WTC11 (cell line): ENCODE data around the gene ADM5. TPM values are rescaled to one million over a fixed set of nuclear protein-coding genes. Genes with fewer than 3 reads are reported as not detected.

ENCODE experiments used
- ATAC-seq: fragments of 200-7000 bp; cut with Tn5 transposase; 2 replicates; pipeline ENCODE4 v1.10.0; 2021; ENCODE audit warnings: mild to moderate bottlenecking, moderate library complexity
- CTCF ChIA-PET: fragments of 300-600 bp; sonication (Branson Sonifier 250); formaldehyde crosslinking; loops from one replicate; lab custom pipeline; 2021; ENCODE audit warnings: antibody characterized with exemption; lab: Charles Lee
- POLR2A ChIA-PET: fragments of 350-600 bp; sonication (Branson Sonifier 250); formaldehyde crosslinking; loops from one replicate; lab custom pipeline; 2021; ENCODE audit warnings: antibody characterized with exemption; lab: Charles Lee
- DNase-seq: peaks from one replicate; pipeline ENCODE4 v3.0.0; 2021; ENCODE audit warnings: low spot score
- H3K27ac Mint-ChIP-seq: 2 replicates; pipeline ENCODE4 v1.8.0; 2021; ENCODE audit warnings: mixed read lengths
- H3K27me3 Mint-ChIP-seq: 2 replicates; pipeline ENCODE4 v1.8.0; 2021; ENCODE audit warnings: low read depth, mild to moderate bottlenecking, moderate library complexity, mixed read lengths
- H3K36me3 Mint-ChIP-seq: 2 replicates; pipeline ENCODE4 v1.8.0; 2021; ENCODE audit warnings: mixed read lengths
- H3K4me1 Mint-ChIP-seq: 2 replicates; pipeline ENCODE4 v1.8.0; 2022; ENCODE audit warnings: mixed read lengths
- H3K4me3 Mint-ChIP-seq: 2 replicates; pipeline ENCODE4 v1.8.0; 2021; ENCODE audit warnings: mild to moderate bottlenecking, moderate library complexity, mixed read lengths
- H3K9me3 Mint-ChIP-seq: 2 replicates; pipeline ENCODE4 v1.8.0; 2021; ENCODE audit warnings: mixed read lengths
- ARID4B ChIP-seq: sonication (generic); formaldehyde crosslinking; IDR thresholded peaks from 2 replicates; pipeline ENCODE4 v1.8.0; 2023; ENCODE audit warnings: missing genetic modification reagents, mild to moderate bottlenecking, borderline replicate concordance
- GRHL2 ChIP-seq: fragments of 250-450 bp; sonication (Bioruptor Pico); IDR thresholded peaks from 2 replicates; pipeline ENCODE4 v1.8.0; 2022; ENCODE audit warnings: mild to moderate bottlenecking, moderate library complexity; ENCODE audit not compliant: insufficient replicate concordance, severe bottlenecking
- GTF2I ChIP-seq: fragments of 250-450 bp; sonication (Bioruptor Pico); conservative IDR thresholded peaks from 2 replicates; pipeline ENCODE4 v1.4.0; 2021; ENCODE audit warnings: mild to moderate bottlenecking
- JUN ChIP-seq: sonication (generic); formaldehyde crosslinking; IDR thresholded peaks from 2 replicates; pipeline ENCODE4 v1.8.0; 2023; ENCODE audit warnings: mild to moderate bottlenecking, missing genetic modification reagents
- NFE2L1 ChIP-seq: sonication (generic); formaldehyde crosslinking; IDR thresholded peaks from 2 replicates; pipeline ENCODE4 v1.8.1; 2023; ENCODE audit warnings: missing genetic modification reagents
- NFYB ChIP-seq: sonication (generic); formaldehyde crosslinking; conservative IDR thresholded peaks from 2 replicates; pipeline ENCODE4 v1.8.0; 2022; ENCODE audit warnings: low read depth, missing genetic modification reagents
- PRRX2 ChIP-seq: fragments of 250-450 bp; sonication (Bioruptor Pico); IDR thresholded peaks from 2 replicates; pipeline ENCODE4 v1.8.0; 2021; ENCODE audit warnings: mild to moderate bottlenecking
- RELA ChIP-seq: sonication (generic); formaldehyde crosslinking; IDR thresholded peaks from 2 replicates; pipeline ENCODE4 v1.8.1; 2022; ENCODE audit warnings: missing genetic modification reagents, mild to moderate bottlenecking, borderline replicate concordance
- ZBTB21 ChIP-seq: sonication (generic); formaldehyde crosslinking; IDR thresholded peaks from 2 replicates; pipeline ENCODE4 v1.8.1; 2023; ENCODE audit warnings: mild to moderate bottlenecking, missing genetic modification reagents, borderline replicate concordance
- ZNF263 ChIP-seq: sonication (generic); formaldehyde crosslinking; IDR thresholded peaks from 2 replicates; pipeline ENCODE4 v1.8.1; 2022; ENCODE audit warnings: low read depth, mild to moderate bottlenecking, moderate library complexity, missing genetic modification reagents
- total RNA-seq: library from RNA; stranded (reverse); gene quantifications from 3 replicates; pipeline ENCODE4 v1.2.3, GENCODE V29; 2021
- TF ChIP-seq, protein P1 (sequence below): sonication (generic); formaldehyde crosslinking; IDR thresholded peaks from 2 replicates; pipeline ENCODE4 v1.8.0; 2023; ENCODE audit warnings: mild to moderate bottlenecking, missing genetic modification reagents
- TF ChIP-seq, protein P2 (sequence below): sonication (generic); formaldehyde crosslinking; IDR thresholded peaks from 2 replicates; pipeline ENCODE4 v1.8.0; 2023; ENCODE audit warnings: missing genetic modification reagents
- TF ChIP-seq, protein P3 (sequence below): sonication (generic); formaldehyde crosslinking; IDR thresholded peaks from 2 replicates; pipeline ENCODE4 v1.8.1; 2023; ENCODE audit warnings: mild to moderate bottlenecking, missing genetic modification reagents
- TF ChIP-seq, protein P4 (sequence below): sonication (generic); formaldehyde crosslinking; IDR thresholded peaks from 2 replicates; pipeline ENCODE4 v1.8.1; 2022; ENCODE audit warnings: low read depth, mild to moderate bottlenecking, moderate library complexity, missing genetic modification reagents, borderline replicate concordance
- TF ChIP-seq, protein P5 (sequence below): fragments of 200-600 bp; IDR thresholded peaks from 2 replicates; pipeline ENCODE4 v1.8.0; 2022; ENCODE audit warnings: antibody characterized with exemption

ADM5 gene
- total RNA-seq, 1 experiment from 2014 or later, result 6.7 TPM

DNA sequence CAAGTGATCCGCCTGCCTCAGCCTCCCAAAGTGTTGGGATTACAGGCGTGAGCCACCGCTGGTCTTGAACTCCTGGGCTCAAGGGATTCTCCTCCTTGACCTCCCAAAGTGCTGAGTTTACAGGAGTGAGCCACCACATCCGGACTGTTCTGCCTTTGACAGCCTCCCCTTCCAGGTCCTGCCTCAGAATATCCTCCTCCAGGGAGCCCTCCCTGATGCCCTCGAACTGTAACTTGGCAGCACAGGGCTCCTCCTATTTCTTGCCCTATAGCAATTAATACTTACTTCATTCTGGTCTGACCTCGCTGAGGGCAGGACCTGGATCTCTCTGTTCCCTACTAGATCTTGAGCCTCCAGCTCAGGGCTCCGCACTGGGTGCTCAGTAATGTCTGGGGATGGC, 7.5 kb downstream of the ADM5 start (continued):
- TF ChIP-seq RELA (CRISPR knock-in tag), result no peak
- TF ChIP-seq, all 79 proteins: peak for 0

GRCh38 chr19:49699364-49699763, 10.0 kb downstream of the ADM5 start:
- no peak overlapping the region for H3K4me3 Mint-ChIP-seq

DNA sequence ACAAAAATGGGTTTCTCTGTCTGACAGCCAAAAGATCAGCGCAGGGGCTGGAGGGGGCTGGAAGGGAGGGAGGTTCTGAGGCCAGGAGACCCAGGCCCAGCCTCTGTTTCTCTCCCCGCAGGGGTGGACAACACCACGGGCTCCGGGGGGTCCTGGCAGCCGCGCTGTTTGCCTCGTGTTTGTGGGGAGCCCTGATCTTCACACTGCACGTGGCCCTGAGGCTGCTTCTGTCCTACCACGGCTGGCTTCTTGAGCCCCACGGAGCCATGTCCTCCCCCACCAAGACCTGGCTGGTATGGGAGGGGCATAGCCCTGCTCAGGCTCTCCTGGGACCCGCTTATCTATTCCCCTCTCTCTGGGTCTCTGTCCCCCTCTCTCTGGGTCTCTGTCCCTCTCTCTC, 11.2 kb downstream of the ADM5 start:
- no peak overlapping the region for H3K27ac Mint-ChIP-seq
- TF ChIP-seq ARID4B (CRISPR knock-in tag), result no peak
- TF ChIP-seq, protein P1, sequence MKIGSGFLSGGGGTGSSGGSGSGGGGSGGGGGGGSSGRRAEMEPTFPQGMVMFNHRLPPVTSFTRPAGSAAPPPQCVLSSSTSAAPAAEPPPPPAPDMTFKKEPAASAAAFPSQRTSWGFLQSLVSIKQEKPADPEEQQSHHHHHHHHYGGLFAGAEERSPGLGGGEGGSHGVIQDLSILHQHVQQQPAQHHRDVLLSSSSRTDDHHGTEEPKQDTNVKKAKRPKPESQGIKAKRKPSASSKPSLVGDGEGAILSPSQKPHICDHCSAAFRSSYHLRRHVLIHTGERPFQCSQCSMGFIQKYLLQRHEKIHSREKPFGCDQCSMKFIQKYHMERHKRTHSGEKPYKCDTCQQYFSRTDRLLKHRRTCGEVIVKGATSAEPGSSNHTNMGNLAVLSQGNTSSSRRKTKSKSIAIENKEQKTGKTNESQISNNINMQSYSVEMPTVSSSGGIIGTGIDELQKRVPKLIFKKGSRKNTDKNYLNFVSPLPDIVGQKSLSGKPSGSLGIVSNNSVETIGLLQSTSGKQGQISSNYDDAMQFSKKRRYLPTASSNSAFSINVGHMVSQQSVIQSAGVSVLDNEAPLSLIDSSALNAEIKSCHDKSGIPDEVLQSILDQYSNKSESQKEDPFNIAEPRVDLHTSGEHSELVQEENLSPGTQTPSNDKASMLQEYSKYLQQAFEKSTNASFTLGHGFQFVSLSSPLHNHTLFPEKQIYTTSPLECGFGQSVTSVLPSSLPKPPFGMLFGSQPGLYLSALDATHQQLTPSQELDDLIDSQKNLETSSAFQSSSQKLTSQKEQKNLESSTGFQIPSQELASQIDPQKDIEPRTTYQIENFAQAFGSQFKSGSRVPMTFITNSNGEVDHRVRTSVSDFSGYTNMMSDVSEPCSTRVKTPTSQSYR, result no peak
- TF ChIP-seq, protein P2, sequence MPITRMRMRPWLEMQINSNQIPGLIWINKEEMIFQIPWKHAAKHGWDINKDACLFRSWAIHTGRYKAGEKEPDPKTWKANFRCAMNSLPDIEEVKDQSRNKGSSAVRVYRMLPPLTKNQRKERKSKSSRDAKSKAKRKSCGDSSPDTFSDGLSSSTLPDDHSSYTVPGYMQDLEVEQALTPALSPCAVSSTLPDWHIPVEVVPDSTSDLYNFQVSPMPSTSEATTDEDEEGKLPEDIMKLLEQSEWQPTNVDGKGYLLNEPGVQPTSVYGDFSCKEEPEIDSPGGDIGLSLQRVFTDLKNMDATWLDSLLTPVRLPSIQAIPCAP (CRISPR knock-in tag), result no peak
- TF ChIP-seq NFYB (CRISPR knock-in tag), result no peak
- no peak for TF ChIP-seq PRRX2
- TF ChIP-seq JUN, result no peak
- TF ChIP-seq, protein P3, sequence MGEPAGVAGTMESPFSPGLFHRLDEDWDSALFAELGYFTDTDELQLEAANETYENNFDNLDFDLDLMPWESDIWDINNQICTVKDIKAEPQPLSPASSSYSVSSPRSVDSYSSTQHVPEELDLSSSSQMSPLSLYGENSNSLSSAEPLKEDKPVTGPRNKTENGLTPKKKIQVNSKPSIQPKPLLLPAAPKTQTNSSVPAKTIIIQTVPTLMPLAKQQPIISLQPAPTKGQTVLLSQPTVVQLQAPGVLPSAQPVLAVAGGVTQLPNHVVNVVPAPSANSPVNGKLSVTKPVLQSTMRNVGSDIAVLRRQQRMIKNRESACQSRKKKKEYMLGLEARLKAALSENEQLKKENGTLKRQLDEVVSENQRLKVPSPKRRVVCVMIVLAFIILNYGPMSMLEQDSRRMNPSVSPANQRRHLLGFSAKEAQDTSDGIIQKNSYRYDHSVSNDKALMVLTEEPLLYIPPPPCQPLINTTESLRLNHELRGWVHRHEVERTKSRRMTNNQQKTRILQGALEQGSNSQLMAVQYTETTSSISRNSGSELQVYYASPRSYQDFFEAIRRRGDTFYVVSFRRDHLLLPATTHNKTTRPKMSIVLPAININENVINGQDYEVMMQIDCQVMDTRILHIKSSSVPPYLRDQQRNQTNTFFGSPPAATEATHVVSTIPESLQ (CRISPR knock-in tag), result no peak
- TF ChIP-seq GRHL2 (CRISPR knock-in tag), result no peak
- CTCF ChIA-PET, result interaction anchor here (0.7 kb wide), 1 partner anchor 17 kb away, joined by 3 read pairs; no protein-coding TSS in a partner anchor

More at GRCh38 chr19:49699364-49699763, 10.0 kb downstream of the ADM5 start:
- POLR2A ChIA-PET, result no interaction called here
- CTCF ChIA-PET, result no interaction called here
- DNase-seq (no peak), ATAC-seq (no peak)
- TF ChIP-seq, protein P3 (CRISPR knock-in tag), result no peak
- TF ChIP-seq, protein P4, sequence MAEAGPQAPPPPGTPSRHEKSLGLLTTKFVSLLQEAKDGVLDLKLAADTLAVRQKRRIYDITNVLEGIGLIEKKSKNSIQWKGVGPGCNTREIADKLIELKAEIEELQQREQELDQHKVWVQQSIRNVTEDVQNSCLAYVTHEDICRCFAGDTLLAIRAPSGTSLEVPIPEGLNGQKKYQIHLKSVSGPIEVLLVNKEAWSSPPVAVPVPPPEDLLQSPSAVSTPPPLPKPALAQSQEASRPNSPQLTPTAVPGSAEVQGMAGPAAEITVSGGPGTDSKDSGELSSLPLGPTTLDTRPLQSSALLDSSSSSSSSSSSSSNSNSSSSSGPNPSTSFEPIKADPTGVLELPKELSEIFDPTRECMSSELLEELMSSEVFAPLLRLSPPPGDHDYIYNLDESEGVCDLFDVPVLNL (CRISPR knock-in tag), result no peak
- TF ChIP-seq GTF2I (CRISPR knock-in tag) (no peak), ZNF263 (CRISPR knock-in tag) (no peak), ZBTB21 (CRISPR knock-in tag) (no peak), NFE2L1 (CRISPR knock-in tag) (no peak)
- TF ChIP-seq, protein P5, sequence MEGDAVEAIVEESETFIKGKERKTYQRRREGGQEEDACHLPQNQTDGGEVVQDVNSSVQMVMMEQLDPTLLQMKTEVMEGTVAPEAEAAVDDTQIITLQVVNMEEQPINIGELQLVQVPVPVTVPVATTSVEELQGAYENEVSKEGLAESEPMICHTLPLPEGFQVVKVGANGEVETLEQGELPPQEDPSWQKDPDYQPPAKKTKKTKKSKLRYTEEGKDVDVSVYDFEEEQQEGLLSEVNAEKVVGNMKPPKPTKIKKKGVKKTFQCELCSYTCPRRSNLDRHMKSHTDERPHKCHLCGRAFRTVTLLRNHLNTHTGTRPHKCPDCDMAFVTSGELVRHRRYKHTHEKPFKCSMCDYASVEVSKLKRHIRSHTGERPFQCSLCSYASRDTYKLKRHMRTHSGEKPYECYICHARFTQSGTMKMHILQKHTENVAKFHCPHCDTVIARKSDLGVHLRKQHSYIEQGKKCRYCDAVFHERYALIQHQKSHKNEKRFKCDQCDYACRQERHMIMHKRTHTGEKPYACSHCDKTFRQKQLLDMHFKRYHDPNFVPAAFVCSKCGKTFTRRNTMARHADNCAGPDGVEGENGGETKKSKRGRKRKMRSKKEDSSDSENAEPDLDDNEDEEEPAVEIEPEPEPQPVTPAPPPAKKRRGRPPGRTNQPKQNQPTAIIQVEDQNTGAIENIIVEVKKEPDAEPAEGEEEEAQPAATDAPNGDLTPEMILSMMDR, result no peak
- no peak overlapping the region for H3K27ac Mint-ChIP-seq
- no peaks in the 10 kb centered on the region for H3K9me3 Mint-ChIP-seq
- H3K27me3 Mint-ChIP-seq, result no peaks in the 10 kb centered on the region
- H3K4me1 Mint-ChIP-seq, result no peaks in the 10 kb centered on the region
- H3K36me3 Mint-ChIP-seq, result peaks cover 20% of the 10 kb centered on the region

More for the DNA sequence above, 11.2 kb downstream of the ADM5 start:
- Mint-ChIP-seq H3K4me1 (no peaks in the 10 kb centered on the region), H3K36me3 (peaks cover 24% of the 10 kb centered on the region), H3K4me3 (no peak overlapping the region), H3K9me3 (no peaks in the 10 kb centered on the region), H3K27me3 (no peaks in the 10 kb centered on the region)
- DNase-seq (no peak), ATAC-seq (peak; percentile 23; the same call in 1 of the 2 replicates)
- POLR2A ChIA-PET, result no interaction called here
